GM12801 (cell line): ENCODE data around the gene CDKAL1.

Experiments used
- CTCF ChIP-seq: IDR thresholded peaks from one replicate; pipeline ENCODE4 v1.5.1; 2011; ENCODE audit warnings: control low read depth; ENCODE audit not compliant: insufficient read length; ENCODE audit errors: extremely low read depth

CDKAL1 gene

GRCh38 chr6:20915626-20916025 lies 381.4 kb downstream of the CDKAL1 start:
- no peak for TF ChIP-seq CTCF

DNA sequence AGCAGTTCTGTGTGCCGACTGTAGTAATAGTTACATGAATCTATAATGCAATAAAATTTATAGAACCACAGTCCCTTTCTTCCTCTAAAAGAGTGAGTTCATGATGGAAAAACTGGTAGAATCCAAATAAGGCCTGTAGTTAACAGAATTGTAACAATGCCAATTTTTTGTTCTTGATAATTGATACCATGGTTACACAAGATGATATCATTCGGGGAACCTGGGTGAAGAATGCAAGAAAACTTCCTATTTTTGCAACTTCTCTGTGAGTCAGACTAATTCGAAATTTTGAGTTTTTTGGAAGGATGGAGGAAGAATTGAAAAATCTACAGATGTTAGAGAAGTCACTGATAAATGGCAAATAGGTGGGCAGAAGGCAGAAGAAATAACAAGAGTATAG lies 381.8 kb downstream of the CDKAL1 start:
- TF ChIP-seq CTCF: no peak

GRCh38 chr6:20918868-20919267 lies 384.6 kb downstream of the CDKAL1 start:
- TF ChIP-seq CTCF: no peak

- TF ChIP-seq CTCF: no peak
These were observed 385.6 kb downstream of the CDKAL1 start for GRCh38 chr6:20919677-20920385.

- TF ChIP-seq CTCF: no peak
These were observed 387.3 kb downstream of the CDKAL1 start for GRCh38 chr6:20921578-20921977.

DNA sequence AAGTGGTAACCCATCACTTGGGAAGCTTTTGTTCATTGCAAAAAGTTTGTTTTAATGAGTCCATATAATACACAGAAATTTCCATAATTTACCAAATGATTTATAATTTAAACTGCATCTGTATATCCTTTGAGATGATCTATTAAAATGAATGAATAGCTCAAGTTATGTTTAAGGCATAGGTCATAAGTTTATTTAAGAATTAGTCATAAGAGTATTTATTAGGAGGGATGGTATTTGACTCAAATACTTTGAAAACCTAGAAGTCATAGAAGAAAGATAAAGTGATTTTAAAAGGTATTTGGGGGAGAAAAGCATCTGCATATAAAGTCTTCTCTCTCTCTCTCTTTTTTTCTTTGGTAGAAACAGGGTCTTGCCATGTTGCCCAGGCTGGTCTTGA lies 388.5 kb downstream of the CDKAL1 start:
- TF ChIP-seq CTCF: no peak

GRCh38 chr6:20924911-20925543 lies 390.8 kb downstream of the CDKAL1 start:
- TF ChIP-seq CTCF: no peak
